Measurements from ENCODE around the gene CTAG2. TPM values are rescaled to one million over a fixed set of nuclear protein-coding genes. Genes with fewer than 3 reads are reported as not detected.
A peak's percentile ranks its signal among the peaks of the same experiment; 100 is the strongest.

The CTAG2 gene
- total RNA-seq, 4 donors from 2014 or later = not detected

- intact Hi-C loops (cut with DNase I; ENCODE audit: low total_unique reads) = no loop called here
These were observed 2.4 kb upstream of the CTAG2 start for GRCh38 chrX:154655786-154656185.

GRCh38 chrX:154655346-154655745, 2.0 kb upstream of the CTAG2 start:
- peak in 1 of 2 donors; percentile 68 for DNase-seq (ENCODE audit: low spot score in 2 of 2)
- no peak overlapping the region for H3K4me3 ChIP-seq (ENCODE audit: low read depth, poor library complexity, severe bottlenecking)
- 75 to 76% methylated on average over 5 to 6 of the region's 6 CpGs for WGBS, 2 donors
- no peak for TF ChIP-seq CTCF (IDR thresholded peaks at IDR 0.05)
- no peak for TF ChIP-seq POLR2A (IDR thresholded peaks at IDR 0.05)
- intact Hi-C loops (cut with DNase I; ENCODE audit: low total_unique reads) = no loop called here

More at GRCh38 chrX:154655786-154656185, 2.4 kb upstream of the CTAG2 start:
- 76 to 89% methylated on average over 6 to 11 of the region's 11 CpGs for WGBS, 2 donors
- no peak overlapping the region for H3K4me3 ChIP-seq (ENCODE audit: low read depth, poor library complexity, severe bottlenecking)
- peak in 1 of 2 donors; percentile 76 for DNase-seq (ENCODE audit: low spot score in 2 of 2)
- TF ChIP-seq POLR2A (IDR thresholded peaks at IDR 0.05) (no peak), CTCF (IDR thresholded peaks at IDR 0.05) (no peak)

- TF ChIP-seq POLR2A (IDR thresholded peaks at IDR 0.05) = no peak
- TF ChIP-seq CTCF (IDR thresholded peaks at IDR 0.05) = no peak
- intact Hi-C loops (cut with DNase I; ENCODE audit: low total_unique reads) = no loop called here
- 90 to 94% methylated on average over 14 to 15 of the region's 15 CpGs for WGBS, 2 donors
- peak in 1 of 2 donors; percentile 36 for DNase-seq (ENCODE audit: low spot score in 2 of 2)
- no peak overlapping the region for H3K4me3 ChIP-seq (ENCODE audit: low read depth, poor library complexity, severe bottlenecking)
These were observed 1.5 kb upstream of the CTAG2 start for GRCh38 chrX:154654925-154655324.

- intact Hi-C loops (cut with DNase I; ENCODE audit: low total_unique reads) = no loop called here
- WGBS, 2 donors = 74 to 86% methylated on average over 3 to 9 of the region's 10 CpGs
- TF ChIP-seq POLR2A (IDR thresholded peaks at IDR 0.05) (no peak), CTCF (IDR thresholded peaks at IDR 0.05) (no peak)
- DNase-seq (ENCODE audit: low spot score in 2 of 2) = peak in 1 of 2 donors; percentile 64
- H3K4me3 ChIP-seq (ENCODE audit: low read depth, poor library complexity, severe bottlenecking) = no peak overlapping the region
These were observed 993 bp upstream of the CTAG2 start for GRCh38 chrX:154654372-154654771.

- DNase-seq (ENCODE audit: low spot score in 2 of 2) = peak in 1 of 2 donors; percentile 76
- TF ChIP-seq POLR2A (IDR thresholded peaks at IDR 0.05) (no peak), CTCF (IDR thresholded peaks at IDR 0.05) (no peak)
- intact Hi-C loops (cut with DNase I; ENCODE audit: low total_unique reads) = no loop called here
- no peak overlapping the region for H3K4me3 ChIP-seq (ENCODE audit: low read depth, poor library complexity, severe bottlenecking)
- WGBS, 2 donors = 94% methylated on average over 6 to 21 of the region's 23 CpGs
These were observed 354 bp downstream of the CTAG2 start for GRCh38 chrX:154653048-154653401.
